GM12878 (cell line): Measurements from ENCODE around the gene WWOX. TPM values are rescaled to one million over a fixed set of nuclear protein-coding genes. Genes with fewer than 3 reads are reported as not detected.

ENCODE experiments used
- ATAC-seq: fragments of 200-7000 bp; cut with Tn5 transposase; 3 replicates; pipeline ENCODE4 v1.9.1; 2020; ENCODE audit warnings: mild to moderate bottlenecking, moderate library complexity
- BruUV-seq: library from RNA; stranded (reverse); fragments of 400-500 nt; replicated peaks from 2 replicates; lab custom pipeline; 2021; lab: Mats Ljungman, UMichigan
- CTCF ChIA-PET: fragments of 300-600 bp; sonication (Branson Sonifier 250); formaldehyde crosslinking; extraction: SDS; loops from one replicate; lab custom pipeline; 2021; ENCODE audit warnings: inconsistent platforms; lab: Yijun Ruan, JAX
- POLR2A ChIA-PET: fragments of 350-600 bp; formaldehyde crosslinking; extraction: SDS; loops from one replicate; lab custom pipeline; 2021; ENCODE audit warnings: inconsistent platforms; lab: Charles Lee
- RAD21 ChIA-PET: fragments of 300-600 bp; sonication (Branson Sonifier 250); formaldehyde crosslinking; loops from one replicate; lab custom pipeline; 2023; ENCODE audit warnings: antibody characterized with exemption; ENCODE audit not compliant: unreplicated experiment; lab: Charles Lee
- SMC1A ChIA-PET: fragments of 300-600 bp; sonication (Branson Sonifier 250); formaldehyde crosslinking; loops from one replicate; lab custom pipeline; 2023; ENCODE audit not compliant: unreplicated experiment, uncharacterized antibody; lab: Charles Lee
- DNase-seq: peaks from one replicate; pipeline ENCODE4 v3.0.0-alpha.2; 2011; ENCODE audit warnings: low read depth, low spot score
- FAIRE-seq: peaks from 3 replicates; lab custom pipeline; 2011; peaks lifted over from hg19 to GRCh38; lab: Jason Lieb, UNC
- H2AFZ ChIP-seq: 2 replicates; pipeline ENCODE4 v1.6.0; 2011; ENCODE audit warnings: low read depth, low read length, control low read depth; ENCODE audit not compliant: control insufficient read depth
- H3K27ac ChIP-seq: 2 replicates; pipeline ENCODE4 v1.5.1; 2011; ENCODE audit warnings: control low read depth; ENCODE audit not compliant: control insufficient read depth, insufficient read depth
- H3K27me3 ChIP-seq, 2 experiments: replicated peaks in 1 of 2; 2 replicates each; pipeline versions ENCODE4 v1.6.0 to v1.6.1; 2011; ENCODE audit warnings: low read length in 1 of 2; ENCODE audit not compliant: control insufficient read depth in 2 of 2, insufficient read depth in 2 of 2
- H3K36me3 ChIP-seq, 2 experiments: 2 replicates each; pipeline ENCODE4 v1.5.1; 2011; ENCODE audit warnings: low read length in 1 of 2; ENCODE audit not compliant: control insufficient read depth in 2 of 2, insufficient read depth in 2 of 2
- H3K4me1 ChIP-seq: 2 replicates; pipeline ENCODE4 v1.6.1; 2011; ENCODE audit warnings: mild to moderate bottlenecking, low read length, moderate library complexity, mixed read lengths; ENCODE audit not compliant: control insufficient read depth, insufficient read depth
- H3K4me2 ChIP-seq: 2 replicates; pipeline ENCODE4 v1.6.0; 2011; ENCODE audit warnings: control low read depth; ENCODE audit not compliant: control insufficient read depth, insufficient read depth
- H3K4me3 ChIP-seq: fragments of 200-600 bp; sonication (generic); 2 replicates; pipeline ENCODE4 v1.5.1; 2016
- H3K79me2 ChIP-seq: 2 replicates; pipeline ENCODE4 v1.6.0; 2011; ENCODE audit warnings: low read length; ENCODE audit not compliant: control insufficient read depth, insufficient read depth
- H3K9ac ChIP-seq: 2 replicates; pipeline ENCODE4 v1.8.0; 2011; ENCODE audit warnings: low read length, control low read depth, mixed read lengths; ENCODE audit not compliant: control insufficient read depth, insufficient read depth
- H3K9me3 ChIP-seq: replicated peaks from 3 replicates; pipeline ENCODE4 v1.5.1; 2011; ENCODE audit warnings: mild to moderate bottlenecking, low read length; ENCODE audit not compliant: control insufficient read depth, insufficient read depth
- H4K20me1 ChIP-seq: 2 replicates; pipeline ENCODE4 v1.6.0; 2011; ENCODE audit not compliant: control insufficient read depth, insufficient read depth
- ASH2L ChIP-seq: fragments of 300-600, 200-600 bp; sonication (generic); IDR thresholded peaks from 2 replicates; pipeline ENCODE4 v1.6.1; 2017; ENCODE audit warnings: low read depth, mild to moderate bottlenecking, borderline replicate concordance
- CBX3 ChIP-seq: fragments of 200-600 bp; sonication (generic); IDR thresholded peaks from 2 replicates; pipeline ENCODE4 v1.6.1; 2016; ENCODE audit warnings: low read depth, borderline replicate concordance
- CBX5 ChIP-seq: sonication (generic); IDR thresholded peaks from 2 replicates; pipeline ENCODE4 v1.6.1; 2016; ENCODE audit warnings: low read depth, moderate library complexity, mild to moderate bottlenecking, inconsistent platforms
- ETV6 ChIP-seq, 2 experiments: fragments of 450-650 bp in 1 of 2; IDR thresholded peaks in 1 of 2; conservative IDR thresholded peaks in 1 of 2; 2 replicates each; pipeline ENCODE4 v1.6.1; 2014; ENCODE audit warnings: antibody characterized with exemption in 1 of 2, borderline replicate concordance in 1 of 2, low read depth in 1 of 2, mild to moderate bottlenecking in 1 of 2, moderate library complexity in 1 of 2
- JUNB ChIP-seq: IDR thresholded peaks from 2 replicates; pipeline ENCODE4 v1.6.1; 2016; ENCODE audit warnings: antibody characterized with exemption, mild to moderate bottlenecking
- LARP7 ChIP-seq: fragments of 450-650 bp; IDR thresholded peaks from 2 replicates; pipeline ENCODE4 v1.6.1; 2017; ENCODE audit warnings: mild to moderate bottlenecking
- MTA2 ChIP-seq: fragments of 450-650 bp; IDR thresholded peaks from 2 replicates; pipeline ENCODE4 v1.6.1; 2016; ENCODE audit warnings: low read depth, mild to moderate bottlenecking, moderate library complexity
- MXI1 ChIP-seq: fragments of 150-350 bp; IDR thresholded peaks from 2 replicates; pipeline ENCODE4 v1.6.1; 2011; ENCODE audit warnings: low read depth, mild to moderate bottlenecking, inconsistent platforms, low read length, improper control_type of control experiment
- NFYA ChIP-seq: IDR thresholded peaks from 2 replicates; pipeline ENCODE4 v1.6.1; 2011; ENCODE audit warnings: low read depth, mild to moderate bottlenecking, low read length, improper control_type of control experiment, borderline replicate concordance
- POLR2AphosphoS2 ChIP-seq: IDR thresholded peaks from 2 replicates; pipeline ENCODE4 v1.6.1; 2011; ENCODE audit warnings: low read depth, mild to moderate bottlenecking, low read length, improper control_type of control experiment, moderate library complexity
- RFX5 ChIP-seq: IDR thresholded peaks from 2 replicates; pipeline ENCODE4 v1.6.1; 2011; ENCODE audit warnings: low read depth, low read length, improper control_type of control experiment
- SP1 ChIP-seq: IDR thresholded peaks from one replicate; pipeline ENCODE4 v1.6.1; 2011; ENCODE audit warnings: low read depth, low read length
- SREBF1 ChIP-seq: IDR thresholded peaks from 2 replicates; pipeline ENCODE4 v1.6.1; 2012; ENCODE audit warnings: mild to moderate bottlenecking, low read length
- STAT1 ChIP-seq: fragments of 450-650 bp; conservative IDR thresholded peaks from 2 replicates; pipeline ENCODE4 v1.6.1; 2014; ENCODE audit warnings: antibody characterized with exemption, mild to moderate bottlenecking
- SUZ12 ChIP-seq: fragments of 200-600 bp; sonication (generic); IDR thresholded peaks from one replicate; pipeline ENCODE4 v1.6.1; 2018; ENCODE audit warnings: antibody characterized with exemption, mild to moderate bottlenecking; ENCODE audit not compliant: unreplicated experiment
- ZBTB40 ChIP-seq: fragments of 450-650 bp; IDR thresholded peaks from 2 replicates; pipeline ENCODE4 v1.6.1; 2016; ENCODE audit warnings: mild to moderate bottlenecking, moderate library complexity, borderline replicate concordance
- ZNF207 ChIP-seq: fragments of 450-650 bp; IDR thresholded peaks from 2 replicates; pipeline ENCODE4 v1.6.1; 2014; ENCODE audit warnings: antibody characterized with exemption, mild to moderate bottlenecking, borderline replicate concordance
- WGBS: methylation state at CpG from one replicate; pipeline ENCODE4 v1.1.6; 2016; ENCODE audit warnings: low lambda C conversion rate; ENCODE audit not compliant: insufficient replicate concordance, insufficient coverage; ENCODE audit errors: missing lambda C conversion rate; 5-methylcytosine and 5-hydroxymethylcytosine counted together
- in situ Hi-C: fragments of 300-500 bp; cut with MboI; formaldehyde crosslinking; loops from 9 replicates; pipeline ENCODE4 v1.14.3; 2018; ENCODE audit warnings: mixed read lengths
- intact Hi-C: fragments of 100-400 bp; cut with micrococcal nuclease; formaldehyde crosslinking; loops from one replicate; pipeline ENCODE4 v1.14.2; 2022; ENCODE audit not compliant: unreplicated experiment
- polyA plus RNA-seq, 11 experiments: library from polyadenylated mRNA; depleted of rRNA in 4 of 11; unstranded in 6 of 11; stranded (reverse) in 5 of 11; fragments of >200 nt; fragmentation: Nextera tagmentation in 4 of 11; fragmentation: Illumina TruSeq in 1 of 11; extraction: Ambion mirVana in 4 of 11; extraction: Trizol in 1 of 11; gene quantifications; 1 replicate in 1 of 11; 2 replicates in 10 of 11; pipeline versions ENCODE4 v1.2.1 to v1.2.3, GENCODE V29; 2011 to 2016; ENCODE audit warnings: inconsistent platforms in 2 of 11, missing spikeins in 2 of 11, low read depth in 1 of 11
- total RNA-seq, 4 experiments: library from RNA; depleted of rRNA in 3 of 4; stranded (reverse); fragments of >200 nt in 3 of 4; fragmentation: Illumina TruSeq in 1 of 4; extraction: Trizol in 1 of 4; gene quantifications; 2 replicates each; pipeline versions ENCODE4 v1.2.1 to v1.2.3, GENCODE V29; 2013 to 2021

The WWOX gene
- total and polyA plus RNA-seq, 10 of the 15 experiments (the other 5 are each of a cell fraction or from before 2014, with no cell fraction given), result 2.8 to 24.4 (median 17.8) TPM

DNA sequence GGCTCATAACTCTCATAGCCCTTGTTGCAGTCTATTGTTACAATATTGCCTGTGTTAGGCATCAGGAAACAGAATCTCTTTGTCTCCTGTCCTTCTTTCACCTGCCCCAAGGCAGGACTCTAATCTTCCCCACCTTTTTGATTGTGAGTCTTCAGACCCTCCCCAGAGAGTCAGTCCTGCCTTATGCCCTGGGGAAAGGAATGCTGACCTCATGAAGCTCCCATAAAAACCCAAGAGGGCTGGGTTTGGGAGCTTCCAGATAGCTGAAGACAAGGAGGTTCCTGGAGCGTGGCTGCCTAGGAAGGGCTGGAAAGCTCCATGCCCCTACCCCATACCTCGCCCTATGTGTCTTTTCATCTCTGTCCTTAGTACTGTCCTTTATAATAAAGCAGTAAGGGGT, 688.8 kb downstream of the WWOX start (continued):
- TF ChIP-seq CBX5, result no peak
- TF ChIP-seq ASH2L, result no peak
- TF ChIP-seq CBX3, result no peak
- TF ChIP-seq RFX5, result no peak

DNA sequence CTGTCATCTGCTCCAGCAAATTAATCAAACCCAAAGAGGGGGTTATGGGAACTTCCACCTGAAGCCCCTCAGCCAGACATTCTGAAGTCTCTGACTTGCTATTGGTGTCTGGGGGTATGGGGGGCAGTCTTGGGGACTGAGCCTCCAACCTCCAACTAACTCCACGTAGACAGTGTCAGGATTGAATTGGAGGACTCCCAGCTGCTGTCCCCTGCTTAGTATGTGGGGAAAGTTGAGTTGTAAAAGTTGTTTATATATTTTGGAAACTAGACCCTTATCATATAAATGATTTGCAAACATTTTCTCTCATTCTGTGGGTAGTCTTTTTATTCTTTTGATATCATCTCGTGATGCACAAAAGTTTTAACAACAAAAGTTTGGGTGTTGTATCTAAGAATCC, 689.2 kb downstream of the WWOX start:
- SMC1A ChIA-PET, result no interaction called here

GRCh38 chr16:78789561-78789960, 690.1 kb downstream of the WWOX start:
- WGBS, result 0% methylated on average over 2 of the region's 2 CpGs
- Histone ChIP-seq H3K4me1 (no peaks in the 10 kb centered on the region), H3K9ac (no peak overlapping the region), H3K27ac (no peak overlapping the region), H3K4me2 (no peak overlapping the region), H3K79me2 (no peaks in the 10 kb centered on the region), H3K36me3 (no peaks in the 10 kb centered on the region), H3K4me3 (no peak overlapping the region), H2AFZ (no peak overlapping the region), H4K20me1 (no peaks in the 10 kb centered on the region), H3K27me3 (no peaks in the 10 kb centered on the region; a peak in 1 of 4 replicates), H3K9me3 (no peaks in the 10 kb centered on the region)
- DNase-seq (no peak), ATAC-seq (no peak), FAIRE-seq (no peak)
- CTCF ChIA-PET, result no interaction called here
- intact Hi-C loops (no loop called here), in situ Hi-C loops (no loop called here)
- POLR2A ChIA-PET, result no interaction called here
- RAD21 ChIA-PET, result no interaction called here
- SMC1A ChIA-PET, result no interaction called here
- BruUV-seq, result no TSS peak
- no peak for TF ChIP-seq SUZ12
- no peak for TF ChIP-seq LARP7
- no peak for TF ChIP-seq SP1
- no peak for TF ChIP-seq MTA2
- no peak for TF ChIP-seq SREBF1
- no peak for TF ChIP-seq ETV6 (conservative IDR thresholded peaks at IDR 0.05 in 1 of 2, IDR thresholded peaks at IDR 0.05 in 1 of 2; ENCODE audit: borderline replicate concordance in 1 of 2, low read depth in 1 of 2)
- TF ChIP-seq ZBTB40, result no peak
- no peak for TF ChIP-seq POLR2AphosphoS2
- TF ChIP-seq NFYA, result no peak

More for the DNA sequence above, 689.2 kb downstream of the WWOX start:
- Histone ChIP-seq H3K36me3 (no peaks in the 10 kb centered on the region), H3K9ac (no peak overlapping the region), H3K79me2 (no peaks in the 10 kb centered on the region), H3K9me3 (no peaks in the 10 kb centered on the region), H2AFZ (no peak overlapping the region), H3K27me3 (no peaks in the 10 kb centered on the region; a peak in 1 of 4 replicates), H3K4me2 (no peak overlapping the region), H3K4me1 (no peaks in the 10 kb centered on the region), H4K20me1 (no peaks in the 10 kb centered on the region), H3K27ac (no peak overlapping the region), H3K4me3 (no peak overlapping the region)
- intact Hi-C loops (no loop called here), in situ Hi-C loops (no loop called here)
- DNase-seq (no peak), ATAC-seq (no peak), FAIRE-seq (no peak)
- ChIA-PET CTCF (no interaction called here), RAD21 (no interaction called here), POLR2A (no interaction called here)
- no TSS peak for BruUV-seq
- TF ChIP-seq ZNF207 (no peak), MXI1 (no peak), JUNB (no peak), STAT1 (no peak)
- 9% methylated on average over 2 of the region's 2 CpGs for WGBS
